Stomach smooth muscle (tissue), 2 donors: ENCODE data around the gene SETD5.

Source experiments
- H3K27ac ChIP-seq: one replicate; pipeline ENCODE4 v1.7.0; 2013; ENCODE audit warnings: mild to moderate bottlenecking, low read length, inconsistent platforms
- H3K27me3 ChIP-seq, 2 donors: one replicate each; pipeline ENCODE4 v1.7.0; 2013; ENCODE audit warnings: low read length in 2 of 2; ENCODE audit not compliant: insufficient read depth in 2 of 2, control insufficient read depth in 1 of 2
- H3K36me3 ChIP-seq, 2 donors: one replicate each; pipeline ENCODE4 v1.7.0; 2013; ENCODE audit warnings: low read length in 2 of 2; ENCODE audit not compliant: control insufficient read depth in 2 of 2, insufficient read depth in 2 of 2
- H3K4me1 ChIP-seq: one replicate; pipeline ENCODE4 v1.7.0; 2013; ENCODE audit warnings: low read length; ENCODE audit not compliant: control insufficient read depth, insufficient read depth
- H3K4me3 ChIP-seq, 2 donors: one replicate each; pipeline ENCODE4 v1.7.0; 2013; ENCODE audit warnings: low read length in 2 of 2
- H3K9ac ChIP-seq, 2 donors: one replicate each; pipeline ENCODE4 v1.7.0; 2013; ENCODE audit warnings: low read length in 2 of 2, mild to moderate bottlenecking in 1 of 2
- H3K9me3 ChIP-seq, 2 donors: one replicate each; pipeline ENCODE4 v1.7.0; 2013; ENCODE audit warnings: low read length in 2 of 2; ENCODE audit not compliant: control insufficient read depth in 2 of 2
- donor health status: healthy.
- donor health status: Pancreatic carcinoma.

Gene SETD5

DNA sequence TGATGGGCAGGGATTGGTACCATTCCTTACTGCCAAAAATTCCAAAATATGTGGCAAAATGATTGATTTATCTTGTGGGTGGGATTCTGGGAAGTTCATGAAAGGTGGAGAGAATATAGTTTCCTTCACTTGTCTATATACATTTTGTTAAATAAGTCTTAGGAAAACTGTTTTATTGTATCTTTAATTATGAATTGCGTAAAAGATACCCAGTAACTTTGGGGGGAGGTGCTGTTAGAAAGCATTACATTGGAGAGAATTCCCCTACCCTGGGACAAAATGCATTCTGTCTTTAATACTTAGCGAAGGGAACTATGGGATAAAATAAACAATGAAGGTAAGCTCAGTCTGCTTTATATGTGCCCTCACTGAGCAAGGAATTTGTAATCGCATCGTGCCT is 4.6 kb downstream of the SETD5 start:
- H3K36me3 ChIP-seq: no peaks in the 10 kb centered on the region
- H3K27ac ChIP-seq: peak overlapping the region; percentile 6
- peak overlapping the region; percentile 17 to 23 for H3K4me3 ChIP-seq
- H3K27me3 ChIP-seq: no peaks in the 10 kb centered on the region
- no peaks in the 10 kb centered on the region for H3K9me3 ChIP-seq
- peaks cover 30% of the 10 kb centered on the region for H3K4me1 ChIP-seq
- peak overlapping the region in 1 of 2 donors; percentile 29 for H3K9ac ChIP-seq

DNA sequence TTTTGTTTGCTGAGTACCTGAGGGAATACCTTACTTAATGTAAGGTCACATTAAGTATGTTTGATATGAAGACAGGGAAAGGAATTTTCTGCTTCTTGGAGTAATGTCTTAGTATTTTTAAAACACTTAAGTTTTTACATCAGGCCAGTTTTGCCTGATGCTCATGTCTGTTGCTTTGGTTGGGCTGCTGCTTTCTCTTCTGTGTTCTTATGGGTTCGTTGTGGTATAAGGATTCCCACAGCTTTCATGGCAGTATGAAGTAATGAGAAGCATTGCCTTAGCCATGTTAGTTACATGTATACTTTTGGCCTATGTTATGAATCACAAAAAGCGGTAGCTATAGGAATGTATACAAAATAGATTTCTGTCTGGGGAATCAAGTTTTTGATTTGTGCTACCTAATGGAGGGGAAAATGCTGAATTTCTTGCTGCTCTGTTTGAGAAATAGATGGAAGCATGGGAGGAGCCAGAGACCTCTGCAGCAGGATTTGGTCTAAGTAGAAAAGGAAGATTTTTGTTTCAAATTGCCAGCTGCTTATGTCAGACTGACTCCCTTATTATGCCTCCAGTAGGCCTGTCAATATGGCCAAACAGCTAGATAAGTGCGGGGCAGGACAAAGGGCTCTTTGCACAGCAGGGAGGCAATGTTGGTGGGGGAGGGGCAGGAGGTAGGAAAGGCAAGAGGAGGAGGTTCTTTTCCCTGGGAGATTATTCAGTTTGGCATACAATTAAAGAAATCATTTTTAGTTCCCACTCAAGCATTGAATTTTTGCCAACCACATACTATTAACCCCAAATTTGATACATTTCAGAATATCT is 5.2 kb downstream of the SETD5 start:
- Histone ChIP-seq H3K27ac (peak overlapping the region; percentile 6), H3K9me3 (no peaks in the 10 kb centered on the region), H3K9ac (peak overlapping the region in 1 of 2 donors; percentile 29), H3K27me3 (no peaks in the 10 kb centered on the region), H3K36me3 (no peaks in the 10 kb centered on the region), H3K4me3 (peak overlapping the region; percentile 17 to 23), H3K4me1 (peaks cover 30% of the 10 kb centered on the region)

DNA sequence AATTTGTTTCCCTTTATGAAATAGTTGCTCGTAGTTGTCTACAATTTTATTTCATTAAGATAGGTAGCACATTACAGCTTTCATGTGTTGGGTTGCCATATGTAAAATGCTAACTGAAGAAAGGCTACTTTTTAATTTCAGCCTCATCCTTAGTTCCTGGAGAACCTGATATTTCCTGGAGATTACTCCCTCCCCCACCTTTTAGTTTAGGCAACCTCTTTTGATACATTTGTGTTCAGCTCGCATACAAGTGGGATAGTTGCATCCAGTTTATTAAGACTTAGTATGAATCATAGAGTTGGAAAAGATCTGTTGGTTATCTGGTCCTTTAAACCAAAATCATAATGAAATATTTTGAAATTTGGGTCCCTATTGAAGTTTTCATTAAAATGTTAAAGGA is 6.0 kb downstream of the SETD5 start:
- no peak overlapping the region for H3K27ac ChIP-seq
- H3K4me1 ChIP-seq: peaks cover 30% of the 10 kb centered on the region
- no peak overlapping the region for H3K9ac ChIP-seq

DNA sequence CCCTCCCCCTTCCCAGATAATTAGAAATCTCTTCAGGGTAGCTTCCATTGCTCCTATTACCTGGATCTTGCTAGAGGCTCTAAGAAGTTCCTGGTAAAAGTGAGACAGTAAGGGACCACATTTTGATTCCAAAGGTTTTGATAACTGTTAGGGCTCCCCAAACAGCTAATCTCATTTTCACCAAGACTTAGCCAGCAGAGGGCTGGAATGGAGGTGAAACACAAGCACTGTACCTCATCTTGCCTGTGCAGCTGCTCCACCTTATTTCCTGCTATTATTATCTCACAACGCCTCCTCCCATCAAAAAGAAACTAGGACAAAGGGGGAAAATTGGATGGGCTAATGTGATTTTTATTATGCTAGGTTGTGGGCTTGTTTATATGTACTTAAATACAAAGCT is 7.3 kb downstream of the SETD5 start:
- Histone ChIP-seq H3K27ac (no peak overlapping the region), H3K36me3 (no peaks in the 10 kb centered on the region), H3K27me3 (no peaks in the 10 kb centered on the region), H3K9me3 (no peaks in the 10 kb centered on the region), H3K4me3 (no peak overlapping the region), H3K4me1 (peaks cover 34% of the 10 kb centered on the region), H3K9ac (no peak overlapping the region)

More for the DNA sequence above, 6.0 kb downstream of the SETD5 start:
- H3K4me3 ChIP-seq: no peak overlapping the region
- H3K27me3 ChIP-seq: no peaks in the 10 kb centered on the region
- no peaks in the 10 kb centered on the region for H3K36me3 ChIP-seq
- H3K9me3 ChIP-seq: no peaks in the 10 kb centered on the region

DNA sequence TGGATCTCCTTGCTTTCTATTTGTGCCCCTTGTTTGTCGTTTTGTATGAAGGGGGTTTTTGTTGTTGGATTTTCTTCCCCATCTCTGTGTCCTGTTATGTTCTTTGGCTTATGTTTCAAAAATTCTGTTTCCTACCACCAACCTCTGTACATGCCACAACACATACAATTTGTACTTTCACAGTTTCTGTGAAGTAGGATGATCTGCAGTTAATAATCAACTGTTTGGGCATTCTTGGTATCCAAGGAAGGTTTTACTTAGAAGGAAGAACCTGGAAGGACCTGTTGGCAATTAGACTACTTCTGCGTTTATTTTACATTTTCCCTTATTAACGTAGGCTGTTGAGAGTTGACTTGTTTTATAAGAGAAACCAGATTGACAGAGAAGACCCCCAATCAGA is 8.3 kb downstream of the SETD5 start:
- peak overlapping the region; percentile 37 for H3K27ac ChIP-seq
- H3K9me3 ChIP-seq: no peaks in the 10 kb centered on the region
- H3K4me1 ChIP-seq: peaks cover 28% of the 10 kb centered on the region
- no peak overlapping the region for H3K9ac ChIP-seq
- H3K27me3 ChIP-seq: no peaks in the 10 kb centered on the region
- H3K4me3 ChIP-seq: no peak overlapping the region
- no peaks in the 10 kb centered on the region for H3K36me3 ChIP-seq

DNA sequence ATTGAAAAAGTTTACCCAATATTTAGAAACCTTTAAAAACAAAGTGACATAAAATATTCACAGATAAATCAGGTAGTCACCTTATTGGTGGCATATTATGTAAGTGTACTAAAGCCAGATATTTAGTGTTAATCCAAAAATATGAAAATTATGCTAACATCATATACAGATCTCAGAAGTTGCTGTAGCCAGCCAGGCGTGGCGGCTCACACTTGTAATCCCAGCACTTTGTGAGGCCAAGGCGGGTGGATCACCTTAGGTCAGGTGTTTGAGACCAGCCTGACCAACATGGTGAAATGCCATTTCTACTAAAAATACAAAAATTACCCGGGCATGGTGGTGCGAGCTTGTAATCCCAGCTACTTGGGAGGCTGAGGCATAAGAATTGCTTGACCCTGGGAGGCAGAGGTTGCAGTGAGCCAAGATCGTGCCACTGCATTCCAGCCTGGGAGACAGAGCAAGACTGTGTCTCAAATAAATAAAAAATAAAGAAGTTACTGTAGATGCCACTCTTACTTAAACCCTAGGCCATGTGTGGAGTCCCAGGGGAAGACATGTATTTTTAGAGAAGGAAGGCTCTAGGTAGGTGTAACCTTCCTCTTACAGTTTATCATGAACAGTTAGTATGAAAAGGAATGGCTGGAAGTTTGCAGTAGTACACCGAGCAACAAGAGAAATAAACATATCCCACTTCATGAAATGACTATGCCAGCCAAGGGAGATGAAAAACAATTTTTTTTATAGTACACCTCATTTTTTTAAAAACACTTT is 9.6 kb downstream of the SETD5 start:
- Histone ChIP-seq H3K9me3 (no peaks in the 10 kb centered on the region), H3K27ac (no peak overlapping the region), H3K4me3 (no peak overlapping the region), H3K36me3 (no peaks in the 10 kb centered on the region), H3K4me1 (peaks cover 26% of the 10 kb centered on the region), H3K9ac (no peak overlapping the region), H3K27me3 (no peaks in the 10 kb centered on the region)

DNA sequence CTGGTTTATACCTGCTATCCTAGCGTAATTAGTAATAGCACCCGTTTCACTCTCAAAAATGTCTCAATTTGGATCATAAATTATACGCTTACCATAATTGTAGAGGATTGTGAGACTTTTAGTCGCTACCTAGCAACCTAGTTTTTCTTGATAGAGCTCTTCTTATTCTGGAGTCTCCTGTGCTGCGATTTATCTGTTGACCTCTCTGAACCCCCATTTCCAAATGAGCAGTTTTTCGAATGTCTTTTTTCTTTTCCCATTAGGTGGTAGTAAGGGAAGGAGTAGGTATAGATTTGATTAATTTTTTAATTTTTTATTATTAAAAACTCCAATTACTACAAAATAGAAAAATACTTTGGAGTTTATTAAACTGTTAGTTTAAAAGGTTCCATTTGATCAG is 10.6 kb downstream of the SETD5 start:
- H3K4me1 ChIP-seq: peaks cover 19% of the 10 kb centered on the region
- no peak overlapping the region for H3K9ac ChIP-seq
- H3K9me3 ChIP-seq: no peaks in the 10 kb centered on the region
- no peaks in the 10 kb centered on the region for H3K27me3 ChIP-seq
- H3K36me3 ChIP-seq: no peaks in the 10 kb centered on the region
- no peak overlapping the region for H3K4me3 ChIP-seq
- H3K27ac ChIP-seq: no peak overlapping the region

DNA sequence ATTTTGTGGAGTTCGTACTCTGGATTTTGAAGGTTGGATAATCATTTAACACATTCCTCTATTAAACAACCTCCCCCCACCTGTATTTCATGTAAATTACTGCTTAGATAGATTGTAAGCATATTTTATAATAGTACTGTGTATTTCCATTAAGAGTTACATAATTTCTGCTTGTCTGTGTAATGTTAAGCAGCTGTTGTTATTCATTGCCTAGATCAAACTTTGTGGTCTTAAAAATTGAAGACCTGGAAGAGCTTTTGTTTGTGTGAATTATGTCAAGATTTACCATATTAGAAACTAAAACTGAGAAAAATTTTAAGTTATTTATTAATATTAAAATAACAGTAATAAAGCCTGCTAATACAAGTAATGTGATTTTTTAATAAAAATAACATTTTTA is 11.1 kb downstream of the SETD5 start:
- Histone ChIP-seq H3K9ac (no peak overlapping the region), H3K4me3 (no peak overlapping the region), H3K9me3 (no peaks in the 10 kb centered on the region), H3K27ac (no peak overlapping the region), H3K4me1 (peaks cover 18% of the 10 kb centered on the region), H3K27me3 (no peaks in the 10 kb centered on the region), H3K36me3 (no peaks in the 10 kb centered on the region)

DNA sequence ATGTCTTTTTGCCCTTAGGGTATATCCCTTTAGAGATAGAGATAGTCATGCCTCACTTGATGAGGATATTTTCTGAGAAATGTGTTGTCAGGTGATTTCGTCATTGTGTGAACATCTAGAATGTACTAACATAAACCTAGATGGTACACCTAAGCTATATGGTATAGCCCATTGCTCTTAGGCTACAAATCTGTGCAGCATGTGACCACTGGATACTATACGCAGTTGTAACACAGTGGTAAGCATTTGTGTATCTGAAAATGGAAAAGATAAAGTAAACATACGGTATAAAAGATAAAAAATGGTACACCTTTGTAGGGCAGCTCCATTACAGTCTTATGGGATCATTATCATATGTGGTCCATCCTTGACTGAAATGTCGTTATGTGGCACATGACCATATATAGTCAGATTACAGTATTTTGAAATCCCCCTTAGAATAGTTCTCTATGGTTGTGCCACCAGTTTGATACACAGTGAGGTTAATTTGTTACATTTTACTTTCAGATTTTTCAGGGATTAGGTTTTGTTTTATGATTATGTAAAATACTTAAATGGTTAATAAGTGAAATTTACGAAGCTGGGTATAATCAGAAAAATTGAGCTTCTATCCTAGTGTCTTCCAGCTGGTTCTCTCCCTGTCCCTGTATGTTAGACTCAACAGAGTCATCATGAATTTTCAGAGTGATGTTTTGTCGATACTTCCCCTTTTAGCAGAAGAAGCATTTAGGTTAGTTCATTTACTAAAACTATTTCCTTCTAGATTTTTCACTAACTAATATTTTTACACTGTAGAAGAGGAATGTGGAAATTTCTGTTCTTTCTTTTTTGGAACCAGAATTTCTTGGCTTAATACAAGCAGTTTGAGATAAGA is 12.8 kb downstream of the SETD5 start:
- Histone ChIP-seq H3K27me3 (no peaks in the 10 kb centered on the region), H3K9ac (no peak overlapping the region), H3K4me3 (no peak overlapping the region), H3K36me3 (no peaks in the 10 kb centered on the region), H3K4me1 (peaks cover 10% of the 10 kb centered on the region), H3K27ac (no peak overlapping the region), H3K9me3 (no peaks in the 10 kb centered on the region)

DNA sequence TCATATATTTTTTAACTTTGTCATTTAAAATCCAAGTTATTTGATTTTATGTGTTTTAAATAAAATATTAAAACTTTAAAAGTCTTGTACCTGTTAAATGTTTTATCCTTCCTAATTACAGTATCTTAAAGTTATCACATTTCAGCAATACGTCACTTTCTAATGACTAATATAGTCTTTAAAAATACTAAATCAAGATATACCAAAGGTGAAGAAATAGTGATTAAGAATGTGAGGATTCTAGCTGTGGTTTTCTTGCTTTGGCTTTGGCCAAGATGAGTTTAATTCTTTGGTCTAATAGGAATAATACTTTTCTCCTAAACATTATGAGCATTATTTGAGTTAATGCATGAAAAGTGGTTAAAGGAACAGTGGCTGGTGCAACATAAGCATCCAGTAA is 13.9 kb downstream of the SETD5 start:
- Histone ChIP-seq H3K9ac (no peak overlapping the region), H3K4me3 (no peak overlapping the region), H3K36me3 (peaks cover 0 to 2% of the 10 kb centered on the region in 2 donors), H3K9me3 (no peaks in the 10 kb centered on the region), H3K27me3 (no peaks in the 10 kb centered on the region), H3K4me1 (peaks cover 8% of the 10 kb centered on the region), H3K27ac (no peak overlapping the region)
